Hepatocyte (in vitro differentiated cells): Measurements from ENCODE around the gene PCNX4. TPM values are rescaled to one million over a fixed set of nuclear protein-coding genes. Genes with fewer than 3 reads are reported as not detected.
"Not testable (repeated sequence)": the region's sequence is repeated elsewhere in the genome, so short reads cannot be mapped to it uniquely, and the experiment has no call there.

Experiments
- DNase-seq: peaks from one replicate; pipeline ENCODE4 v3.0.0-alpha.2; 2016; ENCODE audit warnings: low spot score
- H2AFZ ChIP-seq: fragments of 200-600 bp; sonication (generic); 2 replicates; pipeline ENCODE4 v1.6.0; 2016; ENCODE audit warnings: antibody characterized with exemption, mild to moderate bottlenecking
- H3K27ac ChIP-seq: fragments of 200-600 bp; sonication (generic); 2 replicates; pipeline ENCODE4 v1.5.1; 2016; ENCODE audit warnings: mild to moderate bottlenecking
- H3K27me3 ChIP-seq: fragments of 200-600 bp; sonication (generic); 2 replicates; pipeline ENCODE4 v1.6.1; 2016
- H3K36me3 ChIP-seq: fragments of 200-600 bp; sonication (generic); replicated peaks from 2 replicates; pipeline ENCODE4 v1.5.1; 2016; ENCODE audit warnings: low read depth; ENCODE audit not compliant: insufficient read depth
- H3K4me1 ChIP-seq: fragments of 200-600 bp; sonication (generic); 2 replicates; pipeline ENCODE4 v1.5.1; 2016; ENCODE audit warnings: mild to moderate bottlenecking, moderate library complexity; ENCODE audit not compliant: insufficient read depth
- H3K4me2 ChIP-seq: fragments of 200-600 bp; sonication (generic); 2 replicates; pipeline ENCODE4 v1.6.0; 2016
- H3K4me3 ChIP-seq: fragments of 200-600 bp; sonication (generic); 2 replicates; pipeline ENCODE4 v1.5.1; 2016; ENCODE audit warnings: mild to moderate bottlenecking
- H3K79me2 ChIP-seq: fragments of 200-600 bp; sonication (generic); 2 replicates; pipeline ENCODE4 v1.6.0; 2017; ENCODE audit warnings: mild to moderate bottlenecking
- H3K9me2 ChIP-seq: fragments of 200-600 bp; sonication (generic); replicated peaks from 2 replicates; pipeline ENCODE4 v1.6.0; 2017; ENCODE audit warnings: mild to moderate bottlenecking; ENCODE audit not compliant: insufficient read depth
- H3K9me3 ChIP-seq: fragments of 200-600 bp; sonication (generic); 2 replicates; pipeline ENCODE4 v1.5.1; 2016; ENCODE audit warnings: low read depth, mild to moderate bottlenecking
- H4K20me1 ChIP-seq: fragments of 200-600 bp; sonication (generic); 2 replicates; pipeline ENCODE4 v1.6.0; 2016; ENCODE audit warnings: mild to moderate bottlenecking; ENCODE audit not compliant: insufficient read depth, poor library complexity, severe bottlenecking
- EZH2 ChIP-seq: fragments of 200-600 bp; sonication (generic); IDR thresholded peaks from 2 replicates; pipeline ENCODE4 v1.6.1; 2016; ENCODE audit warnings: antibody characterized with exemption, mild to moderate bottlenecking, borderline replicate concordance
- EZH2phosphoT487 ChIP-seq: fragments of 200-600 bp; sonication (generic); IDR thresholded peaks from one replicate; pipeline ENCODE4 v1.6.1; 2018; ENCODE audit warnings: antibody characterized with exemption, mild to moderate bottlenecking, low read depth, moderate library complexity; ENCODE audit not compliant: unreplicated experiment, severe bottlenecking
- WGBS: methylation state at CpG from one replicate; pipeline ENCODE4 v1.1.6; 2016; ENCODE audit warnings: low lambda C conversion rate; ENCODE audit errors: missing lambda C conversion rate; 5-methylcytosine and 5-hydroxymethylcytosine counted together
- polyA plus RNA-seq: library from polyadenylated mRNA; unstranded; fragments of >200 nt; fragmentation: Nextera tagmentation; extraction: Ambion mirVana; gene quantifications from 2 replicates; pipeline ENCODE4 v1.2.1, GENCODE V29; 2016
- total RNA-seq: library from RNA; depleted of rRNA; stranded (reverse); fragments of >200 nt; gene quantifications from 2 replicates; pipeline ENCODE4 v1.2.3, GENCODE V29; 2014
- TF ChIP-seq, protein P1 (sequence below): fragments of 200-600 bp; sonication (generic); IDR thresholded peaks from 2 replicates; pipeline ENCODE4 v1.5.1; 2016; ENCODE audit warnings: antibody characterized with exemption, mild to moderate bottlenecking; ENCODE audit not compliant: poor library complexity

PCNX4 gene
- total and polyA plus RNA-seq, 2 experiments from 2014 or later, result 28.8 to 60.0 TPM

DNA sequence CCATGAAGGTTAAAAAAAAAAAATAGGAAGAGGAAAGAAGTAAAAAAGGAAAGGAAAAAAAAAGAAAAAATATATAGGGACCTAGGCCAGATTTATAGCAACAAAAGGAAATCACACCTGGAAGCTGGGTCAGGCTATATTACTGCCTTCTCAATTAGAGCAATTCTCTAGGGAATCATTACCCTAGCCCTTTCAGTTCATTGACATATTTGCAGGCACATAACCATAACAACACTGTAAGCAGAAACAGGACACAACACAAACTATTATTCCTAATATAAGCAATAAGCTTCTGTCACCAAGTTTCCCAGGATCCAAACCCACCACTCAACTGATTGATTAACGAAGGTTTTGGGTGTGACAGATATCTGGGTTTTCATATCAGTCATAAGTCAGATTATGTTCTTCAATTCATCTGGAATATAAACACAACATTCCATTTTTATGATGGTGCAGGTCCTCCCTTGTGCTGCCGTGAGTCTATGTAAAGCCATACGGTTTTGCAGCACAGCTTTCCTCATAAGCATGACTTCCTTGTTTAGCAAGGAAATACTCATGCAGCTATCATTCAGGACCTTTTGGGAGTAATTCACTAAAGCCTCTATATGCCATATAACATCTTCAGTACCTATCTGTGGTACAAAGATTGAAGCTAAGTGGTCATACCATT lies 4.2 kb downstream of the PCNX4 start:
- 47% methylated on average over 3 of the region's 3 CpGs for WGBS
- H2AFZ ChIP-seq, result no peak overlapping the region
- TF ChIP-seq EZH2 (no peak), EZH2phosphoT487 (no peak)
- TF ChIP-seq, protein P1, sequence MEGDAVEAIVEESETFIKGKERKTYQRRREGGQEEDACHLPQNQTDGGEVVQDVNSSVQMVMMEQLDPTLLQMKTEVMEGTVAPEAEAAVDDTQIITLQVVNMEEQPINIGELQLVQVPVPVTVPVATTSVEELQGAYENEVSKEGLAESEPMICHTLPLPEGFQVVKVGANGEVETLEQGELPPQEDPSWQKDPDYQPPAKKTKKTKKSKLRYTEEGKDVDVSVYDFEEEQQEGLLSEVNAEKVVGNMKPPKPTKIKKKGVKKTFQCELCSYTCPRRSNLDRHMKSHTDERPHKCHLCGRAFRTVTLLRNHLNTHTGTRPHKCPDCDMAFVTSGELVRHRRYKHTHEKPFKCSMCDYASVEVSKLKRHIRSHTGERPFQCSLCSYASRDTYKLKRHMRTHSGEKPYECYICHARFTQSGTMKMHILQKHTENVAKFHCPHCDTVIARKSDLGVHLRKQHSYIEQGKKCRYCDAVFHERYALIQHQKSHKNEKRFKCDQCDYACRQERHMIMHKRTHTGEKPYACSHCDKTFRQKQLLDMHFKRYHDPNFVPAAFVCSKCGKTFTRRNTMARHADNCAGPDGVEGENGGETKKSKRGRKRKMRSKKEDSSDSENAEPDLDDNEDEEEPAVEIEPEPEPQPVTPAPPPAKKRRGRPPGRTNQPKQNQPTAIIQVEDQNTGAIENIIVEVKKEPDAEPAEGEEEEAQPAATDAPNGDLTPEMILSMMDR, result no peak
- no peaks in the 10 kb centered on the region for H3K9me3 ChIP-seq
- H3K4me2 ChIP-seq, result no peak overlapping the region
- H3K4me1 ChIP-seq, result peaks cover 10% of the 10 kb centered on the region
- no peak overlapping the region for H3K4me3 ChIP-seq
- no peak overlapping the region for H3K27ac ChIP-seq
- peaks cover 85% of the 10 kb centered on the region for H3K79me2 ChIP-seq
- DNase-seq, result no peak
- H4K20me1 ChIP-seq, result peaks cover 10% of the 10 kb centered on the region
- no peaks in the 10 kb centered on the region for H3K9me2 ChIP-seq
- no peaks in the 10 kb centered on the region for H3K36me3 ChIP-seq
- no peaks in the 10 kb centered on the region for H3K27me3 ChIP-seq

DNA sequence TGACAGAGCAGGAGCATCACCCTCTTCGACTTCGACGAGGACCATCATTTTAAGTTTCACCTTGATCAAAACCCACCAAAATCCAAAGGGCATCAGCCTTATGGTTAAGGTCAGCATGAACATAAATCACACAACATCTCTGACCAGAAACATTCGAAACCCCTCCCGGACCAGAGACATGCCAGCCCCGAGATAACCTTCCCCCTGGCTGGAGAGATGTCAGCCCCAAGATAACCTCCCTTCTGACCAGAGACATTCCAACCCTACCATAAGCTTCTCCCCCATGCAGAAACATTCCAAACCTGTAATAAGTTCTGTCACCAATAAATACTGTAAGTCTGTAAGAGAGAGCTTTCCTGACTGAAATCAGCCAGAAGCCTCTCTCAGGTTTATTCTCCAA lies 6.3 kb downstream of the PCNX4 start:
- no peak for DNase-seq
- peaks cover 8% of the 10 kb centered on the region for H3K4me1 ChIP-seq
- WGBS, result 57% methylated on average over 6 of the region's 6 CpGs
- peaks cover 100% of the 10 kb centered on the region for H3K79me2 ChIP-seq
- peaks cover 14% of the 10 kb centered on the region for H4K20me1 ChIP-seq
- no peaks in the 10 kb centered on the region for H3K9me3 ChIP-seq
- H3K4me3 ChIP-seq, result no peak overlapping the region
- no peaks in the 10 kb centered on the region for H3K36me3 ChIP-seq
- H2AFZ ChIP-seq, result no peak overlapping the region
- no peak for TF ChIP-seq EZH2phosphoT487
- TF ChIP-seq, protein P1, result no peak
- TF ChIP-seq EZH2, result no peak
- no peaks in the 10 kb centered on the region for H3K9me2 ChIP-seq
- H3K27ac ChIP-seq, result no peak overlapping the region
- H3K27me3 ChIP-seq, result no peaks in the 10 kb centered on the region
- no peak overlapping the region for H3K4me2 ChIP-seq

DNA sequence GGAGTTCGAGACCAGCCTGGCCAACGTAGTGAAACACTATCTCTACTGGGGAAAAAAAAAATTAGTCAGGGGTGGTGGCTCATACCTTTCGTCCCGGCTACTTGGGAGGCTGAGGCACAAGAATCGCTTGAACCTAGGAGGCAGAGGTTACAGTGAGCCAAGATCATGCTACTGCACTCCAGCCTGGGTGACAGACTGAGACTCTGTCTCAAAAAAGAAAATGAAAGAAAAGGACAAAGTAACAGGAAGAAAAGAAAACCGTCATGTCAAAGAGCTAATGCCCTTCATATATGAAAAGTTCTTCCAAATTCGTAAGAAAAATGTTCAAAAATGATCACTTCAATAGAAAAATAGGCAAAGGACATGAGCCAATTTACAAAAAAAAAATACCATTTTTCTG lies 8.1 kb downstream of the PCNX4 start:
- Histone ChIP-seq H3K79me2 (peaks cover 99% of the 10 kb centered on the region), H4K20me1 (peaks cover 13% of the 10 kb centered on the region)
- not testable (repeated sequence) for H3K9me2 ChIP-seq, H3K27ac ChIP-seq, H3K36me3 ChIP-seq, H3K4me3 ChIP-seq, H3K4me2 ChIP-seq, H3K27me3 ChIP-seq, H3K9me3 ChIP-seq, H2AFZ ChIP-seq, DNase-seq, H3K4me1 ChIP-seq
- WGBS, result 91% methylated on average over 7 of the region's 7 CpGs

DNA sequence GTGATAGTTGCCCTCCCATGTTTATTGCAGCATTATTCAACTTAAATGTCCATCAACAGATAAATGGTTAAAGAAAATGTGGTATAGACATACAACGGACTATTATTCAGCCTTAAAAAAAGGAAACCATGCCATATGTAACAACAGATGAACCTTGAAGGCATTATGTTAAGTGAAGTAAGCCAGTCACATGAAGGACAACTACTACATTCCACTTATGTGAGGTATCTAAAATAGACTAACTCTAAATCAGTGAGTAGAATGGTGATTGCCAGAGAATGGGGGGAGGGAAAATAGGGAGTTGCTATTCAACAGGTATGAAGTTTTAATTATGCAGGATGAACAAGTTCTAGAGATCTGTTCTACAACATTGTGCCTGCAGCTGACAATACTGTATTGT lies 10.1 kb downstream of the PCNX4 start:
- DNase-seq, result no peak
- H3K27ac ChIP-seq, result no peak overlapping the region
- H3K4me2 ChIP-seq, result no peak overlapping the region
- H3K27me3 ChIP-seq, result no peaks in the 10 kb centered on the region
- WGBS, result 100% methylated on average over 1 of the region's 1 CpG
- TF ChIP-seq, protein P1, result no peak
- TF ChIP-seq EZH2phosphoT487 (no peak), EZH2 (no peak)
- H3K9me3 ChIP-seq, result no peaks in the 10 kb centered on the region
- peaks cover 8% of the 10 kb centered on the region for H4K20me1 ChIP-seq
- H3K4me3 ChIP-seq, result no peak overlapping the region
- H3K36me3 ChIP-seq, result no peaks in the 10 kb centered on the region
- H3K9me2 ChIP-seq, result no peaks in the 10 kb centered on the region
- peaks cover 93% of the 10 kb centered on the region for H3K79me2 ChIP-seq
- H3K4me1 ChIP-seq, result no peaks in the 10 kb centered on the region
- no peak overlapping the region for H2AFZ ChIP-seq
